ENCODE results near the gene APPBP2. TPM values are rescaled to one million over a fixed set of nuclear protein-coding genes. Genes with fewer than 3 reads are reported as not detected.

The APPBP2 gene
- total and polyA plus RNA-seq, 2 of the 8 experiments (the other 6 are each of a cell fraction or from before 2014, with no cell fraction given), result 3.3 to 18.0 TPM

DNA sequence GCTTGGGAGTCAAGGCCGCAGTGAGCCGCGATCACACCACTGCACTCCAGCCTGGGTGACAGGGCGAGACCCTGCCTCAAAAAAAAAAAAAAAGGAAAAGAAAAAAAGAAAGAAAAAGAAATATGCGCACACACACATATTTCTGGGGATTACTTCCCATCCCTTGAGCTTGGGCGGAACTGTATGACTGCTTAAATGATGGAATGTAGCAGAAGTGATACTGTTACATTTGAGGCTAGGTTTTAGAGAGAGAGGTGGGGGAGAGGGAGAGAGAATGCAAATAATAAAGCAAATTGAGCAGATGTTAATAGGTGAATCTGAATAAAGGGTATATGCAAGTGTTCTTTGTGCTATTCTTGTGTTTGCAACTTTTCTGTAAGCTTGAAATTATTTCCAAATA, 122.1 kb downstream of the APPBP2 start:
- no peaks in the 10 kb centered on the region for H3K4me1 ChIP-seq (replicated peaks in 1 of 4; ENCODE audit: control insufficient read depth in 3 of 4, insufficient read depth in 4 of 4, low read length in 3 of 4)
- no peak overlapping the region for H3K18ac ChIP-seq (ENCODE audit: extremely low read depth, low read length)
- no peak for FAIRE-seq
- H3K56ac ChIP-seq (replicated peaks; ENCODE audit: insufficient read length, low read depth, low read length), result no peak overlapping the region
- no peak overlapping the region for H2BK5ac ChIP-seq (ENCODE audit: low read depth, low read length)
- H3K4me3 ChIP-seq (ENCODE audit: extremely low read depth in 1 of 4, insufficient read depth in 2 of 4, low read depth in 3 of 4, low read length in 4 of 4), result no peak overlapping the region
- no peak overlapping the region for H4K8ac ChIP-seq (ENCODE audit: extremely low read depth, insufficient read depth, low read length)
- H2AK5ac ChIP-seq (ENCODE audit: low read depth, low read length), result no peak overlapping the region
- H4K91ac ChIP-seq (replicated peaks; ENCODE audit: insufficient read length, low read length), result no peak overlapping the region
- no peak for DNase-seq (ENCODE audit: low read depth in 1 of 2, low spot score in 2 of 2)
- H3K27ac ChIP-seq (ENCODE audit: low read depth, low read length), result no peak overlapping the region
- H3K14ac ChIP-seq (ENCODE audit: insufficient read length), result no peak overlapping the region
- H3K23ac ChIP-seq (ENCODE audit: insufficient read length), result no peak overlapping the region
- no peak for TF ChIP-seq EP300 (IDR thresholded peaks at IDR 0.05; ENCODE audit: borderline replicate concordance in 1 of 2, low read depth in 2 of 2, low read length in 2 of 2)
- no peak for TF ChIP-seq RBBP5 (IDR thresholded peaks at IDR 0.05; ENCODE audit: borderline replicate concordance, low read depth, low read length)
- TF ChIP-seq EZH2 (IDR thresholded peaks at IDR 0.05; ENCODE audit: low read depth, low read length, severe bottlenecking), result no peak
- no peak for TF ChIP-seq PHF8 (conservative IDR thresholded peaks at IDR 0.05; ENCODE audit: low read depth, low read length)
- no peak for TF ChIP-seq KDM5A (IDR thresholded peaks at IDR 0.05; ENCODE audit: low read length)
- TF ChIP-seq FOSL1 (IDR thresholded peaks at IDR 0.05; ENCODE audit: insufficient read depth, low read depth, low read length), result no peak
- TF ChIP-seq RAD21 (IDR thresholded peaks at IDR 0.05 in 1 of 2, conservative IDR thresholded peaks at IDR 0.05 in 1 of 2; ENCODE audit: low read depth in 2 of 2, low read length in 2 of 2), result no peak
- H2BK120ac ChIP-seq (replicated peaks; ENCODE audit: low read depth, low read length), result no peak overlapping the region
- H3K4me2 ChIP-seq (ENCODE audit: insufficient read depth in 1 of 2, low read depth in 2 of 2, low read length in 2 of 2), result no peak overlapping the region
- ChIA-PET CTCF (ENCODE audit: partially characterized antibody) (interaction anchor here (1.1 to 1.5 kb wide), 3 partner anchors 9 to 262 kb away, joined by 3 to 5 read pairs (median 3); partner anchors contain the start of gene CHCT1), POLR2A (ENCODE audit: partially characterized antibody) (no interaction called here)
- H3K79me1 ChIP-seq (ENCODE audit: low read depth, low read length), result no peaks in the 10 kb centered on the region
- no peak overlapping the region for H2BK12ac ChIP-seq (ENCODE audit: low read depth, low read length)
- H2BK20ac ChIP-seq (ENCODE audit: low read length), result no peak overlapping the region
- no peaks in the 10 kb centered on the region for H4K20me1 ChIP-seq (replicated peaks in 1 of 2; ENCODE audit: control insufficient read depth in 1 of 2, insufficient read depth in 2 of 2, low read length in 2 of 2)
- H3K9ac ChIP-seq (replicated peaks in 1 of 4; ENCODE audit: extremely low read depth in 1 of 4, low read depth in 3 of 4, low read length in 3 of 4), result no peak overlapping the region
- H4K5ac ChIP-seq (ENCODE audit: insufficient read length, low read depth, low read length), result no peak overlapping the region
- no peak overlapping the region for H2BK15ac ChIP-seq (ENCODE audit: low read length)
- H3K9me3 ChIP-seq (ENCODE audit: insufficient read depth in 2 of 2, low read depth in 1 of 2, low read length in 1 of 2), result no peaks in the 10 kb centered on the region
- H3K79me2 ChIP-seq (ENCODE audit: control insufficient read depth in 1 of 2, insufficient read depth in 2 of 2, low read length in 2 of 2), result no peaks in the 10 kb centered on the region
- H3K27me3 ChIP-seq (replicated peaks in 1 of 4; ENCODE audit: control insufficient read depth in 3 of 4, extremely low read depth in 1 of 4, insufficient read depth in 3 of 4, low read length in 3 of 4), result no peaks in the 10 kb centered on the region
- no peaks in the 10 kb centered on the region for H3K23me2 ChIP-seq (ENCODE audit: low read depth, low read length)
- H3K36me3 ChIP-seq (ENCODE audit: control insufficient read depth in 2 of 4, insufficient read depth in 4 of 4, low read length in 3 of 4), result no peaks in the 10 kb centered on the region
- no peak overlapping the region for H2AFZ ChIP-seq (ENCODE audit: low read length)
- H3K4ac ChIP-seq (replicated peaks; ENCODE audit: insufficient read length, low read depth, low read length), result no peak overlapping the region
- WGBS, 2 experiments (ENCODE audit: extremely low coverage in 1 of 2, insufficient coverage in 1 of 2, insufficient read length in 1 of 2, insufficient replicate concordance in 2 of 2, low coverage in 1 of 2, low lambda C conversion rate in 2 of 2, missing lambda C conversion rate in 1 of 2), result 82% methylated on average over 5 of the region's 6 CpGs; no CpG with 5 or more reads in 1 of the 2 experiments

All from H1 (cell line).